Transverse colon (tissue), 4 donors: Measurements from ENCODE around the gene TENM4.

Experiments used
- CTCF ChIP-seq, 5 experiments: fragments of 200-600 bp in 3 of 5; fragments of 450-650 bp in 2 of 5; sonication (generic) in 3 of 5; IDR thresholded peaks; 1 replicate in 2 of 5; 2 replicates in 3 of 5; pipeline ENCODE4 v1.5.1; 2016 to 2017; ENCODE audit warnings: antibody characterized with exemption in 5 of 5, inconsistent platforms in 3 of 5, mild to moderate bottlenecking in 2 of 5, moderate library complexity in 1 of 5
- EP300 ChIP-seq: sonication (generic); formaldehyde crosslinking; IDR thresholded peaks from one replicate; pipeline ENCODE4 v1.6.1; 2017; ENCODE audit warnings: antibody characterized with exemption, low read depth
- POLR2AphosphoS5 ChIP-seq, 3 donors: sonication (generic); formaldehyde crosslinking; IDR thresholded peaks; one replicate each; pipeline ENCODE4 v1.6.1; 2016; ENCODE audit warnings: antibody characterized with exemption in 3 of 3

GRCh38 chr11:78696177-78696576 is 744.7 kb downstream of the TENM4 start:
- TF ChIP-seq EP300 (no peak), CTCF (IDR thresholded peaks at IDR 0.05) (no peak), POLR2AphosphoS5 (IDR thresholded peaks at IDR 0.05) (no peak)
